Measurements from ENCODE around the gene APOLD1. TPM values are rescaled to one million over a fixed set of nuclear protein-coding genes. Genes with fewer than 3 reads are reported as not detected.
A peak's percentile ranks its signal among the peaks of the same experiment; 100 is the strongest.
"Not testable (repeated sequence)": the region's sequence is repeated elsewhere in the genome, so short reads cannot be mapped to it uniquely, and the experiment has no call there.

Gene APOLD1
- total RNA-seq, 1 donor from 2014 or later, result 5.2 TPM

GRCh38 chr12:12806784-12807516, 21.5 kb downstream of the APOLD1 start:
- no peaks in the 10 kb centered on the region for H3K36me3 Mint-ChIP-seq (ENCODE audit: low read depth, unreplicated experiment)
- H3K9me3 Mint-ChIP-seq (ENCODE audit: unreplicated experiment), result no peaks in the 10 kb centered on the region
- H3K4me3 Mint-ChIP-seq (ENCODE audit: unreplicated experiment), result no peak overlapping the region
- H3K27me3 Mint-ChIP-seq (ENCODE audit: unreplicated experiment), result peaks cover 2% of the 10 kb centered on the region
- DNase-seq (ENCODE audit: low spot score), result no peak
- no peak for TF ChIP-seq CTCF (IDR thresholded peaks at IDR 0.05; ENCODE audit: unreplicated experiment)
- H3K27ac Mint-ChIP-seq (ENCODE audit: unreplicated experiment), result no peak overlapping the region
- peaks cover 23% of the 10 kb centered on the region for H3K4me1 Mint-ChIP-seq (ENCODE audit: unreplicated experiment)

GRCh38 chr12:12807517-12807903, 22.1 kb downstream of the APOLD1 start:
- not testable (repeated sequence) for H3K27ac Mint-ChIP-seq (ENCODE audit: unreplicated experiment); H3K4me3 Mint-ChIP-seq (ENCODE audit: unreplicated experiment); H3K27me3 Mint-ChIP-seq (ENCODE audit: unreplicated experiment); H3K9me3 Mint-ChIP-seq (ENCODE audit: unreplicated experiment); H3K36me3 Mint-ChIP-seq (ENCODE audit: low read depth, unreplicated experiment); DNase-seq (ENCODE audit: low spot score)
- H3K4me1 Mint-ChIP-seq (ENCODE audit: unreplicated experiment), result peaks cover 23% of the 10 kb centered on the region

GRCh38 chr12:12807970-12808702, 22.7 kb downstream of the APOLD1 start:
- no peaks in the 10 kb centered on the region for H3K27me3 Mint-ChIP-seq (ENCODE audit: unreplicated experiment)
- peak overlapping the region; percentile 95 for H3K27ac Mint-ChIP-seq (ENCODE audit: unreplicated experiment)
- no peaks in the 10 kb centered on the region for H3K36me3 Mint-ChIP-seq (ENCODE audit: low read depth, unreplicated experiment)
- no peaks in the 10 kb centered on the region for H3K9me3 Mint-ChIP-seq (ENCODE audit: unreplicated experiment)
- H3K4me1 Mint-ChIP-seq (ENCODE audit: unreplicated experiment), result peaks cover 23% of the 10 kb centered on the region
- no peak for TF ChIP-seq CTCF (IDR thresholded peaks at IDR 0.05; ENCODE audit: unreplicated experiment)
- no peak overlapping the region for H3K4me3 Mint-ChIP-seq (ENCODE audit: unreplicated experiment)
- no peak for DNase-seq (ENCODE audit: low spot score)

- no peak overlapping the region for H3K4me3 Mint-ChIP-seq (ENCODE audit: unreplicated experiment)
- H3K36me3 Mint-ChIP-seq (ENCODE audit: low read depth, unreplicated experiment), result peaks cover 2% of the 10 kb centered on the region
- no peak for DNase-seq (ENCODE audit: low spot score)
- no peak overlapping the region for H3K27ac Mint-ChIP-seq (ENCODE audit: unreplicated experiment)
- no peak for TF ChIP-seq CTCF (IDR thresholded peaks at IDR 0.05; ENCODE audit: unreplicated experiment)
- H3K4me1 Mint-ChIP-seq (ENCODE audit: unreplicated experiment), result peaks cover 33% of the 10 kb centered on the region
- peaks cover 2% of the 10 kb centered on the region for H3K27me3 Mint-ChIP-seq (ENCODE audit: unreplicated experiment)
- H3K9me3 Mint-ChIP-seq (ENCODE audit: unreplicated experiment), result no peaks in the 10 kb centered on the region
Observed at GRCh38 chr12:12810553-12811021, 25.1 kb downstream of the APOLD1 start.

- Mint-ChIP-seq H3K27ac (ENCODE audit: unreplicated experiment) (no peak overlapping the region), H3K36me3 (ENCODE audit: low read depth, unreplicated experiment) (peaks cover 7% of the 10 kb centered on the region), H3K9me3 (ENCODE audit: unreplicated experiment) (no peaks in the 10 kb centered on the region), H3K4me1 (ENCODE audit: unreplicated experiment) (peaks cover 34% of the 10 kb centered on the region), H3K27me3 (ENCODE audit: unreplicated experiment) (peaks cover 2% of the 10 kb centered on the region), H3K4me3 (ENCODE audit: unreplicated experiment) (no peak overlapping the region)
- no peak for TF ChIP-seq CTCF (IDR thresholded peaks at IDR 0.05; ENCODE audit: unreplicated experiment)
- no peak for DNase-seq (ENCODE audit: low spot score)
Observed at GRCh38 chr12:12811343-12811742, 25.9 kb downstream of the APOLD1 start.

Measured in endothelial cell (in vitro differentiated cells).